Lower leg skin (tissue), 3 donors: ENCODE results near the gene RNF212.

ENCODE experiments used
- CTCF ChIP-seq, 3 donors: fragments of 450-650 bp; IDR thresholded peaks; one replicate each; pipeline ENCODE4 v1.5.1; 2016; ENCODE audit warnings: antibody characterized with exemption in 3 of 3, mild to moderate bottlenecking in 3 of 3, moderate library complexity in 2 of 3
- POLR2A ChIP-seq, 2 donors: fragments of 450-650 bp; IDR thresholded peaks; one replicate each; pipeline ENCODE4 v1.6.1; 2016 to 2017; ENCODE audit warnings: antibody characterized with exemption in 2 of 2, mild to moderate bottlenecking in 1 of 2, moderate library complexity in 1 of 2

DNA sequence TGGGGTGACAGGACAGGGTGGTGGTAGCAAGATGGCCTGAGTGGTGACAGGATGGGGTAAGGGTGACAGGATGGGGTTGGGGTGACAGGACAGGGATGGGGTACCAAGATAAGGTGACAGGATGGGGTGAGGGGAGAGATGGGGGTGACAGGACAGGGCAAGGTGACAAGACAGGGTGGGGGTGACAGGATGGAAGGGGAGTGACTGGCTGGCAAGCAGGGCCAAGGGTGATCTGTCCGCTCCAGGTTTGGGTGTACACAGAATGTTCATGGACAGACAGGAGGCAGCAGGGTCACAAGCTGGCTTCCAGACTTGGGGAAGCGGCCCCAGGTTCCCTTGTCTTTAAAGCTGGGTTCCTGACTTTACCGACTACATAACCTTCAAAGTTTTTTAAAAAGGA is 23.3 kb downstream of the RNF212 start:
- TF ChIP-seq CTCF (IDR thresholded peaks at IDR 0.05) (no peak), POLR2A (IDR thresholded peaks at IDR 0.05) (no peak)
